Measurements from ENCODE around the gene PLEKHG4B. TPM values are rescaled to one million over a fixed set of nuclear protein-coding genes. Genes with fewer than 3 reads are reported as not detected.

The PLEKHG4B gene
- polyA plus RNA-seq, 1 of the 3 experiments (the other 2 are of a cell fraction) = 0.18 TPM

DNA sequence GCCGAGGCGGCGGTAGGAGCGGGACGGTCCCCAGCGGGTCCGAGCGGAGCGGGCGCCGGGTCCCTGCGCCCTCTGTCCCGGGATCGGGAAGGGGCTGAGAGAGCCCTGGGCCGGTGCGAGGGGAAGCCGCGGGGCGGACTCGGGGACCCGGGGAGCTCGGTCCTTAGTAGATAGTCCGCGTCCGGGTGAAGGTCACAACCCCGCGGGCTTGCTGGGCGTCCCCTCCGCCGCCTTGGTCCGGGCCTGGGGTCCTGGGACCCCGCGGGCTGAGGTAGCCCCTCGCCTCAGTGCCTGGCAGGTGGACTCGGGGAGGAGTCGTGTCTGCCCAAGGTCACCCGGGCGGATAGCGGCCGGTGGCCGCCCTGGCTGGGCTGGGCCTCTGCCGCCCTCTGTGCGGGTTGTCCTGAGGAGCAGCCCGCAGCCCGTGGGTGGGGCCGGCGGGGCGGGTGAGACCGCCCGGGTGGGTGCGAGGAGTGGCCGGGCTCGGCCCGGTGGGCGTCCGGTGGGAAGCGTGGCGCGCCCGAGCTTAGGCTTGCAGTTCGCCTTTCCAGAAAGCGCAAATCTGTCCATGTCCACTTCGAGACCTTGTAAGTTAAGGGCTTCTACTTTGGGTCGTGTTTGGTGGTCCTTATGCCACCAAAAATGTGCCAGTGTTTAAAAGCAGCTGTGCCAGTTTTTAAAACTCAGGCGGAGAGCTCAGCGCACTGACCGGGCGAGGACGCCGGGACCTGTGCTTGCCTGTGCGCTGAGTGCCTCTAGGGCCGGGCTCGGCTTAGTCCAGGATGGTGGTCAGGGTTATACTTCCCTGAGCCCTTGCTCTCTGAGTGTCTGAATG is 126.7 kb downstream of the PLEKHG4B start (continued):
- no peak for TF ChIP-seq TAF1 (IDR thresholded peaks at IDR 0.05; ENCODE audit: borderline replicate concordance, low read depth, low read length)
- no peak for TF ChIP-seq FOXJ3 (CRISPR knock-in tag; IDR thresholded peaks at IDR 0.05)
- no peak for TF ChIP-seq RFX5 (IDR thresholded peaks at IDR 0.05; ENCODE audit: low read length)
- no peak for TF ChIP-seq SIN3A (IDR thresholded peaks at IDR 0.05; ENCODE audit: borderline replicate concordance, low read depth, low read length)
- TF ChIP-seq, protein P1, sequence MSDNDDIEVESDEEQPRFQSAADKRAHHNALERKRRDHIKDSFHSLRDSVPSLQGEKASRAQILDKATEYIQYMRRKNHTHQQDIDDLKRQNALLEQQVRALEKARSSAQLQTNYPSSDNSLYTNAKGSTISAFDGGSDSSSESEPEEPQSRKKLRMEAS (IDR thresholded peaks at IDR 0.05; ENCODE audit: low read depth) = no peak
- no peak for TF ChIP-seq NRF1 (IDR thresholded peaks at IDR 0.05; ENCODE audit: low read depth, low read length)
- TF ChIP-seq RCOR1 (IDR thresholded peaks at IDR 0.05; ENCODE audit: low read length) = no peak
- TF ChIP-seq, protein P2, sequence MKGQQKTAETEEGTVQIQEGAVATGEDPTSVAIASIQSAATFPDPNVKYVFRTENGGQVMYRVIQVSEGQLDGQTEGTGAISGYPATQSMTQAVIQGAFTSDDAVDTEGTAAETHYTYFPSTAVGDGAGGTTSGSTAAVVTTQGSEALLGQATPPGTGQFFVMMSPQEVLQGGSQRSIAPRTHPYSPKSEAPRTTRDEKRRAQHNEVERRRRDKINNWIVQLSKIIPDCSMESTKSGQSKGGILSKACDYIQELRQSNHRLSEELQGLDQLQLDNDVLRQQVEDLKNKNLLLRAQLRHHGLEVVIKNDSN (IDR thresholded peaks at IDR 0.05; ENCODE audit: borderline replicate concordance, low read depth) = no peak

DNA sequence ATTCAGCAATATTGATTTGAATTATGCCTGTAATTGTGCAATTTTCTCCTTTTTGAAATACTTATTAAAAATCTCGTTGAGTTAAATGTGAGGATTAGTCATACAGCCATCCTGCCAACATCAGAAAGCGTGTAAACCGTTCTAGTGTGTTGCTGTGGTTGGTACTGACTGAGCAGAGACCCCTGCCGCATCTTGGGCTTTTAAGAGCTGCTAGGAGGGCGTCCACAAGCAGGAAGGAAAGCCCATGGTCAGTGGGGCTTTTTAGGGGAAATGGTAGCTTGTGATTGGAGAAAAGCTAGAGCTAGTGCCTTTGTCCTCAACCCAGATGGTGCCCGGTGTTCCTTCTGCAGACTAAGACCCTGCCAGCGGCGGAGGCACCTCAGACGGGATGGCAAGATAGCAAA is 127.5 kb downstream of the PLEKHG4B start:
- ChIA-PET POLR2A (no interaction called here), CTCF (interaction anchor here (1.0 to 2.6 kb wide), 3 partner anchors 24 to 31 kb away, joined by 3 to 11 read pairs (median 3); no protein-coding TSS in a partner anchor)
- no peak for TF ChIP-seq NFIC (IDR thresholded peaks at IDR 0.05; ENCODE audit: borderline replicate concordance)
- no peak for TF ChIP-seq TCF12 (IDR thresholded peaks at IDR 0.05)
- TF ChIP-seq TEAD4 (IDR thresholded peaks at IDR 0.05; ENCODE audit: borderline replicate concordance, insufficient read depth) = no peak
- no peak for TF ChIP-seq POLR2AphosphoS5 (IDR thresholded peaks at IDR 0.05; ENCODE audit: low read depth, low read length)
- no peak for TF ChIP-seq MEF2A (IDR thresholded peaks at IDR 0.05; ENCODE audit: borderline replicate concordance, low read depth)
- no peak for TF ChIP-seq RXRA (IDR thresholded peaks at IDR 0.05; ENCODE audit: borderline replicate concordance, low read depth)
- TF ChIP-seq, protein P2 (IDR thresholded peaks at IDR 0.05; ENCODE audit: borderline replicate concordance, low read depth) = no peak
- peak overlapping the region in 1 of 2 experiments; percentile 32; a peak in 1 of 4 replicates for H3K27ac ChIP-seq (ENCODE audit: low read depth in 2 of 2, low read length in 1 of 2)
- WGBS (ENCODE audit: low lambda C conversion rate) = 47% methylated on average over 9 of the region's 9 CpGs
- H3F3A ChIP-seq (replicated peaks; ENCODE audit: insufficient read depth) = peaks cover 5% of the 10 kb centered on the region
- H3K4me3 ChIP-seq (ENCODE audit: low read depth in 2 of 2, low read length in 1 of 2) = peak overlapping the region; percentile 60 to 91
- no peak for DNase-seq
- peak overlapping the region; percentile 88; the same call in 1 of the 2 replicates for H3K9ac ChIP-seq
- H3K27me3 ChIP-seq (ENCODE audit: insufficient read depth) = no peaks in the 10 kb centered on the region
- H3K4me1 ChIP-seq (ENCODE audit: control insufficient read depth in 1 of 2, insufficient read depth in 2 of 2, low read depth in 1 of 2, low read length in 1 of 2) = peaks cover 6 to 20% of the 10 kb centered on the region in 2 experiments
- peaks cover 57% of the 10 kb centered on the region for H4K20me1 ChIP-seq (ENCODE audit: insufficient read depth)
- no peak overlapping the region for H2AFZ ChIP-seq (ENCODE audit: low read depth)
- peaks cover 5 to 7% of the 10 kb centered on the region in 2 experiments for H3K36me3 ChIP-seq (replicated peaks in 1 of 2; ENCODE audit: control insufficient read depth in 1 of 2, insufficient read depth in 2 of 2, low read length in 1 of 2)
- peaks cover 84% of the 10 kb centered on the region for H3K79me2 ChIP-seq (ENCODE audit: insufficient read depth)
- H3K4me2 ChIP-seq = peak overlapping the region; percentile 84
- no peaks in the 10 kb centered on the region for H3K9me2 ChIP-seq
- no peaks in the 10 kb centered on the region for H3K9me3 ChIP-seq

Data from SK-N-SH (cell line).